Endothelial cell of umbilical vein (primary cell): ENCODE results near the gene STAT4. TPM values are rescaled to one million over a fixed set of nuclear protein-coding genes. Genes with fewer than 3 reads are reported as not detected.

Source experiments
- BruUV-seq: library from RNA; stranded (reverse); fragments of 400-500 nt; replicated peaks from 2 replicates; lab custom pipeline; 2021; lab: Mats Ljungman, UMichigan
- CTCF ChIA-PET: fragments of 300-600, 350-600 bp; sonication (Branson Sonifier 250); formaldehyde crosslinking; loops from one replicate; lab custom pipeline; 2021; ENCODE audit warnings: antibody characterized with exemption, inconsistent platforms; lab: Charles Lee
- POLR2A ChIA-PET: fragments of 300-600, 350-600 bp; sonication (Branson Sonifier 250); formaldehyde crosslinking; loops from one replicate; lab custom pipeline; 2021; ENCODE audit warnings: antibody characterized with exemption, inconsistent platforms; lab: Charles Lee
- DNase-seq: peaks from one replicate; pipeline ENCODE4 v3.0.0-alpha.2; 2011; ENCODE audit warnings: low read depth, low spot score
- FAIRE-seq: peaks from 2 replicates; lab custom pipeline; 2011; peaks lifted over from hg19 to GRCh38; lab: Jason Lieb, UNC
- H2AFZ ChIP-seq: 2 replicates; pipeline ENCODE4 v1.6.0; 2012; ENCODE audit warnings: low read depth, low read length, control low read depth, inconsistent platforms
- H3K27ac ChIP-seq: 2 replicates; pipeline ENCODE4 v1.5.1; 2011; ENCODE audit warnings: low read depth, mild to moderate bottlenecking, control low read depth, low read length, moderate library complexity; ENCODE audit not compliant: insufficient read depth
- H3K27me3 ChIP-seq, 2 experiments: 2 replicates each; pipeline versions ENCODE4 v1.6.0 to v1.6.1; 2011; ENCODE audit warnings: low read length in 2 of 2, mixed read lengths in 1 of 2; ENCODE audit not compliant: control insufficient read depth in 2 of 2, insufficient read depth in 2 of 2
- H3K36me3 ChIP-seq, 2 experiments: 2 replicates in 1 of 2; 3 replicates in 1 of 2; pipeline ENCODE4 v1.5.1; 2011; ENCODE audit warnings: low read length in 2 of 2, mild to moderate bottlenecking in 1 of 2, moderate library complexity in 1 of 2; ENCODE audit not compliant: control insufficient read depth in 2 of 2, insufficient read depth in 2 of 2; ENCODE audit errors: extremely low read depth in 1 of 2
- H3K4me1 ChIP-seq: 3 replicates; pipeline ENCODE4 v1.5.1; 2011; ENCODE audit warnings: mild to moderate bottlenecking, low read length; ENCODE audit not compliant: control insufficient read depth, insufficient read depth; ENCODE audit errors: extremely low read depth
- H3K4me2 ChIP-seq: 2 replicates; pipeline ENCODE4 v1.6.1; 2011; ENCODE audit warnings: low read length, control low read depth, mixed read lengths; ENCODE audit not compliant: insufficient read depth
- H3K4me3 ChIP-seq, 3 experiments: fragments of 200-600 bp in 1 of 3; sonication (generic), shearing (Covaris generic) in 1 of 3; replicated peaks in 1 of 3; 2 replicates each; pipeline ENCODE4 v1.5.1; 2011 to 2016; ENCODE audit warnings: control low read depth in 3 of 3, low read length in 3 of 3, mild to moderate bottlenecking in 2 of 3, inconsistent platforms in 1 of 3, low read depth in 1 of 3, moderate library complexity in 1 of 3; ENCODE audit not compliant: insufficient read depth in 1 of 3
- H3K79me2 ChIP-seq: 2 replicates; pipeline ENCODE4 v1.6.0; 2012; ENCODE audit warnings: low read length, inconsistent platforms; ENCODE audit not compliant: control insufficient read depth, insufficient read depth
- H3K9ac ChIP-seq: replicated peaks from 2 replicates; pipeline ENCODE3; 2011; ENCODE audit warnings: low read length, control low read depth; ENCODE audit not compliant: insufficient read depth; ENCODE audit errors: extremely low read depth
- H3K9me1 ChIP-seq: replicated peaks from 3 replicates; pipeline ENCODE4 v1.6.0; 2011; ENCODE audit warnings: mild to moderate bottlenecking, low read length; ENCODE audit not compliant: control insufficient read depth, insufficient read depth; ENCODE audit errors: extremely low read depth
- H3K9me3 ChIP-seq: replicated peaks from 2 replicates; pipeline ENCODE4 v1.5.1; 2012; ENCODE audit warnings: low read length, inconsistent platforms; ENCODE audit not compliant: control insufficient read depth, insufficient read depth
- H4K20me1 ChIP-seq: replicated peaks from 2 replicates; pipeline ENCODE3; 2011; ENCODE audit warnings: mild to moderate bottlenecking, low read length; ENCODE audit not compliant: control insufficient read depth, insufficient read depth; ENCODE audit errors: extremely low read depth
- CTCF ChIP-seq, 2 donors: IDR thresholded peaks; 1 replicate in 1 of 2; 2 replicates in 1 of 2; pipeline ENCODE4 v1.5.1; 2011; ENCODE audit warnings: low read length in 2 of 2, mild to moderate bottlenecking in 2 of 2, moderate library complexity in 2 of 2, control low read depth in 1 of 2, inconsistent platforms in 1 of 2, low read depth in 1 of 2; ENCODE audit not compliant: insufficient read depth in 1 of 2; ENCODE audit errors: extremely low read depth in 1 of 2
- EZH2 ChIP-seq: IDR thresholded peaks from 2 replicates; pipeline ENCODE4 v1.6.1; 2012; ENCODE audit warnings: borderline replicate concordance, low read depth, mild to moderate bottlenecking, moderate library complexity, low read length, inconsistent platforms; ENCODE audit not compliant: severe bottlenecking
- FOS ChIP-seq: IDR thresholded peaks from 2 replicates; pipeline ENCODE4 v1.6.1; 2011; ENCODE audit warnings: mild to moderate bottlenecking, low read length, moderate library complexity, borderline replicate concordance; ENCODE audit not compliant: insufficient read depth
- GATA2 ChIP-seq: IDR thresholded peaks from 2 replicates; pipeline ENCODE4 v1.7.0; 2011; ENCODE audit warnings: low read depth, mild to moderate bottlenecking, moderate library complexity, mixed read lengths, low read length; ENCODE audit not compliant: insufficient read length, insufficient read depth
- JUN ChIP-seq: IDR thresholded peaks from 2 replicates; pipeline ENCODE4 v1.6.1; 2011; ENCODE audit warnings: borderline replicate concordance, low read depth; ENCODE audit not compliant: insufficient read length, insufficient read depth
- MAX ChIP-seq: IDR thresholded peaks from 2 replicates; pipeline ENCODE4 v1.6.1; 2011; ENCODE audit not compliant: insufficient read depth, insufficient read length
- MYC ChIP-seq: IDR thresholded peaks from one replicate; pipeline ENCODE4 v1.6.1; 2011; ENCODE audit warnings: mild to moderate bottlenecking, low read depth, low read length
- POLR2A ChIP-seq: IDR thresholded peaks from 2 replicates; pipeline ENCODE4 v1.6.1; 2012; ENCODE audit warnings: low read depth, mild to moderate bottlenecking, control low read depth, low read length
- POLR2AphosphoS5 ChIP-seq: IDR thresholded peaks from 2 replicates; pipeline ENCODE4 v1.6.1; 2012; ENCODE audit warnings: low read depth, mild to moderate bottlenecking, control low read depth, low read length, moderate library complexity; ENCODE audit not compliant: insufficient read depth
- dilution Hi-C: fragments of 300-500 bp; cut with MboI; formaldehyde crosslinking; loops from one replicate; pipeline ENCODE4 v1.15.0; 2019; ENCODE audit warnings: low sequenced_read_pairs; ENCODE audit not compliant: extremely low pct_ligation_motif_present
- intact Hi-C: fragments of 100-400 bp; cut with micrococcal nuclease; formaldehyde crosslinking; loops from one replicate; pipeline ENCODE4 v1.10.0; 2022
- polyA plus RNA-seq, 4 experiments: library from polyadenylated mRNA; depleted of rRNA in 3 of 4; stranded (reverse) in 3 of 4; unstranded in 1 of 4; fragments of >200 nt; gene quantifications; 2 replicates each; pipeline versions ENCODE4 v1.2.1 to v1.2.3, GENCODE V29; 2011 to 2012; ENCODE audit warnings: missing spikeins in 1 of 4
- total RNA-seq: library from RNA; stranded (reverse); gene quantifications from 2 replicates; pipeline ENCODE4 v1.2.3, GENCODE V29; 2021

The STAT4 gene
- total and polyA plus RNA-seq, 2 donors (not counting 3 experiments of a cell fraction or from before 2014, with no cell fraction given) = 0.46 to 1.2 TPM

- POLR2A ChIA-PET = no interaction called here
- Histone ChIP-seq H3K36me3 (no peaks in the 10 kb centered on the region), H3K9me3 (no peaks in the 10 kb centered on the region), H3K79me2 (no peaks in the 10 kb centered on the region), H4K20me1 (no peaks in the 10 kb centered on the region), H3K4me1 (no peaks in the 10 kb centered on the region), H3K4me2 (no peak overlapping the region), H3K27ac (no peak overlapping the region), H2AFZ (no peak overlapping the region), H3K27me3 (peaks cover 0 to 2% of the 10 kb centered on the region in 2 experiments), H3K4me3 (no peak overlapping the region), H3K9ac (no peak overlapping the region), H3K9me1 (no peaks in the 10 kb centered on the region)
- TF ChIP-seq CTCF (IDR thresholded peaks at IDR 0.05; ENCODE audit: extremely low read depth in 1 of 2, insufficient read depth in 1 of 2, low read depth in 1 of 2, low read length in 2 of 2) (no peak), FOS (no peak), JUN (no peak), POLR2AphosphoS5 (no peak), MAX (no peak), POLR2A (no peak), MYC (no peak), EZH2 (no peak), GATA2 (no peak)
- intact Hi-C loops = no loop called here
- BruUV-seq = no TSS peak
- dilution Hi-C loops = no loop called here
- CTCF ChIA-PET = interaction anchor here (0.6 to 6.0 kb wide), 2 partner anchors 13 to 1262 kb away, joined by 3 to 49 read pairs; no protein-coding TSS in a partner anchor
- DNase-seq (no peak), FAIRE-seq (no peak)
These were observed 87.2 kb downstream of the STAT4 start for GRCh38 chr2:191063584-191063983.
